GM08714 (cell line): Measurements from ENCODE around the gene ASIC3.
"Not testable (repeated sequence)": the region's sequence is repeated elsewhere in the genome, so short reads cannot be mapped to it uniquely, and the experiment has no call there.

ENCODE experiments used
- H3K4me3 ChIP-seq: fragments of 200-500 bp; sonication (Bioruptor generic); 2 replicates; pipeline ENCODE4 v1.5.1; 2014; ENCODE audit warnings: mild to moderate bottlenecking, low read length, inconsistent platforms
- ZNF274 ChIP-seq: IDR thresholded peaks from 2 replicates; pipeline ENCODE4 v1.6.1; 2012; ENCODE audit warnings: mild to moderate bottlenecking, low read depth, low read length

The ASIC3 gene

GRCh38 chr7:151034312-151035025 is 13.9 kb upstream of the ASIC3 start:
- H3K4me3 ChIP-seq, result no peak overlapping the region
- no peak for TF ChIP-seq ZNF274

- no peak overlapping the region for H3K4me3 ChIP-seq
- no peak for TF ChIP-seq ZNF274
Observed at GRCh38 chr7:151035026-151035717, 13.2 kb upstream of the ASIC3 start.

GRCh38 chr7:151035902-151036301 is 12.4 kb upstream of the ASIC3 start:
- H3K4me3 ChIP-seq, result no peak overlapping the region
- no peak for TF ChIP-seq ZNF274

- no peak overlapping the region for H3K4me3 ChIP-seq
- no peak for TF ChIP-seq ZNF274
Observed at GRCh38 chr7:151038951-151039849, 9.1 kb upstream of the ASIC3 start.

GRCh38 chr7:151039850-151040548 is 8.3 kb upstream of the ASIC3 start:
- no peak for TF ChIP-seq ZNF274

GRCh38 chr7:151040616-151041375 is 7.5 kb upstream of the ASIC3 start:
- TF ChIP-seq ZNF274, result no peak
- H3K4me3 ChIP-seq, result no peak overlapping the region

More at GRCh38 chr7:151039850-151040548, 8.3 kb upstream of the ASIC3 start:
- no peak overlapping the region for H3K4me3 ChIP-seq

GRCh38 chr7:151043449-151043848 is 4.9 kb upstream of the ASIC3 start:
- H3K4me3 ChIP-seq, result not testable (repeated sequence)

- no peak overlapping the region for H3K4me3 ChIP-seq
- TF ChIP-seq ZNF274, result no peak
Observed at GRCh38 chr7:151043959-151044358, 4.4 kb upstream of the ASIC3 start.

- no peak for TF ChIP-seq ZNF274
- H3K4me3 ChIP-seq, result no peak overlapping the region
Observed at GRCh38 chr7:151045262-151045661, 3.1 kb upstream of the ASIC3 start.

GRCh38 chr7:151045967-151046366 is 2.4 kb upstream of the ASIC3 start:
- H3K4me3 ChIP-seq, result no peak overlapping the region
- TF ChIP-seq ZNF274, result no peak

- no peak for TF ChIP-seq ZNF274
- H3K4me3 ChIP-seq, result no peak overlapping the region
Observed at GRCh38 chr7:151046603-151047573, 1.4 kb upstream of the ASIC3 start.

- no peak overlapping the region for H3K4me3 ChIP-seq
- TF ChIP-seq ZNF274, result no peak
Observed at GRCh38 chr7:151048911-151049463, 656 bp downstream of the ASIC3 start.
